Right renal pelvis (tissue), 4 donors: Measurements from ENCODE around the gene CEBPZ. TPM values are rescaled to one million over a fixed set of nuclear protein-coding genes. Genes with fewer than 3 reads are reported as not detected.
A peak's percentile ranks its signal among the peaks of the same experiment; 100 is the strongest.

Experiments
- DNase-seq, 4 donors: peaks; one replicate each; pipeline ENCODE4 v3.0.0-alpha.2; 2013; ENCODE audit warnings: low read depth in 4 of 4, low spot score in 3 of 4, missing footprints in 1 of 4
- polyA plus RNA-seq, 4 donors: library from polyadenylated mRNA; unstranded; fragments of 120-200 nt; gene quantifications; one replicate each; pipeline ENCODE4 v1.2.1, GENCODE V29; 2013; ENCODE audit not compliant: insufficient read length in 4 of 4

Gene CEBPZ
- polyA plus RNA-seq, 4 donors: 70.7 to 89.1 (median 83.6) TPM

DNA sequence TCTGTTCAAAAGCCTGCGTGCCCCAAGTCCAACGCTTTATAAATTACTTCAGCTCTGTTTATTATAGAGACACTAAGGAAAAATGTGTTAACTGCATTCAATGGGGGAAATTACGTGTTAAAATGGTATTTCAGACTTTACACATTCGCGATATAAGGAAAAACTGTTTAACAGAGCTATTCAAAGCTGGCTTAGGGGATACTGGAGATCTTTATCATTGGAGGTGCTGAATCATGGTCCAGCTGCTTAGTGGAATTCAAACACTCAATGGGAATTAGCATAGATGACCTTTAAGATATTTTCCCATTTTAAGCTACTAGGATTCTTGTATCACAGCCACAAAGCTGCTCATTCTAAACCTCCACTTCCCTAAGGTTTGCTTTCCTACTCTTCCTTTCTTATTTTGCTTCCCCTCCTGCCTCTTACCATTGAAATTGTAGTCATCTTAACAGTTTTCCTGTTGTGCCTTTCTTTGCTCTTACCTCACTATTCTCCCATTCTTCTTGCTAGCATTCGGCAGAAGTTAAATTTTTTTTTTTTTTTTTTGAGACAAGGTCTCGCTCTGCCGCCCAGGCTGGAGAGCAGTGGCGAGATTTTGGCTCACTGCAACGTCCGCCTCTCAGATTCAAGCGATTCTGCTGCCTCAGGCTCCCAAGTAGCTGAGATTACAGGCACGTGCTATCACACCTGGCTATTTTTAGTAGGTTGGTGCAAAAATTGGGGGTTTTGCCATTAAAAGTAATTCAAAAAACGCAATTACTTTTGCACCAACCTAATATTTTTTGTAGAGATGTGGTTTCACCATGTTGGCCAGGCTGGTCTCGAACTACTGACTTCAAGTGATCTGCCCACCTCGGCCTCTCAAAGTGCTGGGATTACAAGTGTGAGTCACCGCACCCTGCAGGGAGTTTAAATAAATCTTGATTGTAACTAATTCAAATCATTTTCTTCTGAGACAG, 49.4 kb downstream of the CEBPZ start:
- DNase-seq: no peak

GRCh38 chr2:37180640-37181039, 50.8 kb downstream of the CEBPZ start:
- no peak for DNase-seq

DNA sequence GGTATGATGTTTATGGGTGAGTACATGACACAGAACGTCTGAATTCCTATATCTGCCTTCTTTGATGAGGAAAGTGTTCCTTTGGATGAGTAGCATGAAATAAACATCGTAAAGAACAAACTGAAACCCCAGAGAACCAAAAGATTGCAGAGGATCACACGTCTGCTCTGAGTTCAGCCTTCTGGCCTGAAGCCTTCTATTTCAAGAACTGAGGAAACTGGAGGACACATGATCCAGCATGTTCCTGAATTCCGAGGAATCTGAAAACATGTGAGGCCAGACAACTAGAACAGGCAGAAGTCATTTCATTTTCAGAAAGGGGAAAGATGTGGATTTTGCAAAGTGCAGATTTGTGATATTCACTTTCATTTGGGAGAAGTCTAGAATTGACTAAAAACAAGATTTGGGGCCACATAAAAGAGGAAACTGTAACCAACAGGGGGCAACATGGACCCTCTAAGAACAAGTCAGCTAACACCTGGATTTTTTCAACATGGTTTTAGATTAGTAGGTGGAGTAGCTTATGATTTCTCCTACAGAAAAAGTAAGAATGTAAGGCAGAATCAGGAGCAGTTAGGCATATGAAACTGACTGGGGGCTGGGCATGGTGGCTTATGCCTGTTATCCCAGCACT, 51.3 kb downstream of the CEBPZ start:
- no peak for DNase-seq

GRCh38 chr2:37173741-37174140, 57.7 kb downstream of the CEBPZ start:
- DNase-seq: no peak

- DNase-seq: no peak
These were observed 59.8 kb downstream of the CEBPZ start for GRCh38 chr2:37171624-37171950.

DNA sequence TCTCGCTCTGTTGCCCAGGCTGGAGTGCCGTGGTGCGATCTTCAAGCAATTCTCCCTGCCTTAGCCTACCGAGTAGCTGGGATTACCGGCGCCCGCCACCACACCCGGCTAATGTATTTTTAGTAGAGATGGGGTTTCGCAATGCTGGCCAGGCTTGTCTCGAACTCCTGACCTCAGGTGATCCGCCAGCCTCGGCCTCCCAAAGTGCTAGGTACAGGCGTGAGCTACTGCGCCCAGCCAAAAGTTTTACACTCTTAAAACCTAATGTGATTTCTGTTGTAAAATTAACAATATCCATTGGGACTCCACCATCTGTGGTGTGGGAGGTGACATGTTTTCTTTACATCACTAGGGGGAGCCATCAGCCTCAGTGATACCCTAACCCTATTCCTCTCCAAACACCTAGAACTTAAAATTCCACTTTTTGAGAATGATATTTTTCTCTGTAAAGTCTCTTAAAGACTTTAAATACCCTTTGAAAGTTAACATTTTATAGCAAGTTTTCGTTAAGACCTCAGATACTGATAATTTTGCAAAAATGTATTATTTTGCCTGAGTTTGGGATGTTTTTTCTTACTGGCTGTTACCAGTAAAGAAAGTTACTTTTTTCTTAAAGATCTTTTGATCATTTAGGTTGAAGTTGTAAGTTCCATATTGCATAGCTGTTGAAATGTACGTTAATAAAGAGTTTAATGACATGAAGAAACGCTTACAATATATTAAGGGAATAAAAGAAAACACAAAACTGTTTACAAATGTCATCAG, 63.0 kb downstream of the CEBPZ start:
- DNase-seq: peak in 2 of 4 donors; percentile 5 to 12

DNA sequence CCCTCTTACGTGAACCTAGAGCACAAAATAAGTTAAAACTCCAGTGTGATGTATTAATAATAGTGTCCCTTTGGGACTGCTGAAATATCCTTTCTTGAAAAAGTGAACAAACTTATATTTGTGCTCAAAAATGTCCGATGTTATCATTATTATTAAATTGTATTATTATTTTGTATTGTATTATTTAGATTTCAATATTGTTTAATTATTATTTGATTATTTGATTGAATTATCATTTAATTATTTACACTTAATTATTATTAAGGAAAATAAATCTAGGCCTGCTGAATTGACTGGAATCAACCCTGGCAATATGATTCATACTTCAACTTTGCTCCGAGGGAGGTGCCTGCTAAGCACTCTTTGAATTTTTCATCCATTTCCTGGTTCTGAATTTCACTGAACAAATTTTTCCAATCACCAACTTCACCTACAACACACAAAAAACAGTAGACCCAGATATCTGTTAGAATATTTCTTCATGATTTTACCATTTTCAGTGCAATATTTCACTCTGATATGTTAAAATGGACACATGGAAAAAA, 63.7 kb downstream of the CEBPZ start:
- no peak for DNase-seq

- no peak for DNase-seq
These were observed 66.6 kb downstream of the CEBPZ start for GRCh38 chr2:37164757-37165156.

DNA sequence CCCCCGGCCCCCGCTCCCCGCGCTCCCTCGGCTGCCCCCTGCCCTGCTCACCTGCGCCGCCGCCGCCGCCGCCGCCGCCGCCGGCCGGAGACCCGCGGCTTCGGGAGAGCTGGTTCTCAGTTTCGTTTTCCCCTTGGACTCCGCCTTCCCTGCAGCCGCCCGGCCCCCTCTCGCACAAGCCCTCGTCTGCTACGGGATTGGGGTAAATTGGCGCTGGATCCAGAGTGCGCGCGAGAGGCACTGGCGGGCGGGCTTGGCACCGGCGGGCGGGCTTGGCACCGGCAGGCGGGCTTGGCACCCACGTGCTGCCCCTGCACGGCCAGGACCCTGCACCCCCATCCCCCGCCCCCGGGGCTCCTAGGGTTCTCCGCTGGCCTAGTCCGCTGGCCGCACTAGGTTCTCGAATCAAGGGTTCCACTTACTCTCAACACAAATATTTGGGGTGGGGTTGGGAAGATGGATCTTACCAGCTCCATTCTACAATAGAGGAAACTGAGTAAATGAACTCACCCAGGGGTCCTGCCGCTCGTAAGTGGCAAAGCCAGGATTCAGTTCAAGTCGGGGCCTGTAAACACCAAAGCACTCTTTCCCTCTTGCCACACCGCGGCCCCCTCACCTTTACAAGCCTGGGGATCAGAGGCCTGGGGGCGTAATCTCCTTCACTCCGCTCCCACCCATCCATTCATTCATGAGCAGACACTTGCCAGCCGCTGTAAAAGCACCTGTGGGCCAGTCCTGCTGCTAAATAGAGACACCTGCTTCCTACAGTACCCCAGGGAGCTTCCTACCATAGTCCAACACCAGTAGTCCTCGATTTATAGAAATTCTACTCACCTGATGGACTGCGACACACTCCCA, 74.3 kb downstream of the CEBPZ start, which contains the start of gene EIF2AK2:
Gene EIF2AK2, minus strand, starts transcription at position 124 of the 858 bp plus-strand sequence. CDS start 9,174 bp downstream, outside the sequence.
- peak in 3 of 4 donors; percentile 41 to 61 (median 61) for DNase-seq

- peak in 3 of 4 donors; percentile 53 to 64 (median 58) for DNase-seq
These were observed 75.1 kb downstream of the CEBPZ start for GRCh38 chr2:37156071-37156856.

- DNase-seq: no peak
These were observed 76.6 kb downstream of the CEBPZ start for GRCh38 chr2:37154785-37155184.

DNA sequence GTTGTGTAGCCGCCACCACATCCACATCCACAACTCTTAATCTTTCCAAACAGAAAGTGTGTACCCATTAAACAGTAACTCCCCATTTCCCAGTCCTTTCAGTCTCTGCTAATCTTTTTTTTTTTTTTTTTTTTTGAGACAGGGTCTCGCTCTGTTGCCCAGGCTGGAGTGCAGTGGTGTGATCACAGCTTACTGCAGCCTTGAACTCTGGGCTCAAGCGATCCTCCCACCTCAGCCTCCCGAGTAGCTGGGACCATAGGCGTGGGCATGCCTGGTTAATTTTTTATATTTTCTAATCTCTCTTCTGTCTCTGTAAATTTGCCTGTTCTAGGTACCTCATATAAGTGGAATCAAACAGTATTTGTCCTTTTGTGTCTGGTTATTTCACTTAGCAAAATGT, 78.2 kb downstream of the CEBPZ start:
- DNase-seq: no peak

Other genes starting within 250 kb of the CEBPZ start
- gene HEATR5B, start 147.2 kb downstream of the CEBPZ start, polyA plus RNA-seq: 10 to 100 TPM; 20.3 to 23.8 (median 22.8) TPM
- 10 to 100 TPM in 3 of 4 donors, 1 to 10 TPM in 1; 8.7 to 11.5 (median 10.4) TPM for gene GPATCH11, start 147.1 kb downstream of the CEBPZ start, polyA plus RNA-seq
- gene EIF2AK2, start 74.6 kb downstream of the CEBPZ start, polyA plus RNA-seq: 10 to 100 TPM; 29.5 to 39.7 (median 38.1) TPM
- gene SULT6B1, start 42.9 kb downstream of the CEBPZ start, polyA plus RNA-seq: not detected
- gene CEBPZOS, start 35.1 kb downstream of the CEBPZ start, polyA plus RNA-seq: 10 to 100 TPM; 49.8 to 68.2 (median 61.7) TPM
- 10 to 100 TPM; 20.8 to 27.7 (median 22.7) TPM for gene NDUFAF7, start 62 bp upstream of the CEBPZ start, polyA plus RNA-seq
- gene PRKD3, start 93.2 kb upstream of the CEBPZ start, polyA plus RNA-seq: 10 to 100 TPM; 46.0 to 56.3 (median 54.1) TPM
- gene QPCT, start 113.0 kb upstream of the CEBPZ start, polyA plus RNA-seq: 10 to 100 TPM; 12.3 to 16.5 (median 15.2) TPM